Testis (tissue), 3 donors: ENCODE data around the gene RAB3GAP2. TPM values are rescaled to one million over a fixed set of nuclear protein-coding genes. Genes with fewer than 3 reads are reported as not detected.
A peak's percentile ranks its signal among the peaks of the same experiment; 100 is the strongest.

Experiments used
- DNase-seq: peaks from one replicate; pipeline ENCODE4 v3.0.0-alpha.2; 2019
- H3K27ac ChIP-seq, 2 donors: fragments of 200-600 bp; sonication (generic); one replicate each; pipeline ENCODE4 v1.5.1; 2019
- H3K27me3 ChIP-seq: fragments of 200-600 bp; sonication (generic); one replicate; pipeline ENCODE4 v1.5.1; 2019
- H3K36me3 ChIP-seq: fragments of 200-600 bp; sonication (generic); one replicate; pipeline ENCODE4 v1.5.1; 2017; ENCODE audit warnings: low read depth; ENCODE audit errors: missing control alignments
- H3K4me1 ChIP-seq: fragments of 200-600 bp; sonication (generic); one replicate; pipeline ENCODE4 v1.5.1; 2019
- H3K4me3 ChIP-seq, 2 donors: fragments of 200-600 bp; sonication (generic); one replicate each; pipeline ENCODE4 v1.5.1; 2017 to 2019
- H3K9me3 ChIP-seq: fragments of 200-600 bp; sonication (generic); one replicate; pipeline ENCODE4 v1.5.1; 2017
- POLR2A ChIP-seq: fragments of 450-650 bp; IDR thresholded peaks from one replicate; pipeline ENCODE4 v1.6.1; 2017; ENCODE audit warnings: antibody characterized with exemption, mild to moderate bottlenecking, moderate library complexity
- WGBS, 2 donors: methylation state at CpG; one replicate each; pipeline ENCODE4 v1.1.5; 2018; 5-methylcytosine and 5-hydroxymethylcytosine counted together
- intact Hi-C: fragments of 100-400 bp; cut with DNase I; formaldehyde crosslinking; loops from one replicate; pipeline ENCODE4 v1.15.1; 2023; ENCODE audit warnings: low total_unique reads
- polyA plus RNA-seq: library from polyadenylated mRNA; stranded (reverse); fragments of 350-450 nt; fragmentation: Illumina TruSeq; extraction: RNeasy Lipid Tissue Mini Kit (QIAGEN cat#74804); gene quantifications from one replicate; pipeline ENCODE4 v1.2.3, GENCODE V29; 2014; ENCODE audit warnings: low read depth, low replicate concordance; ENCODE audit not compliant: insufficient read depth
- total RNA-seq, 2 donors: library from RNA; depleted of rRNA; stranded (reverse); fragments of >200 nt; gene quantifications; one replicate each; pipeline ENCODE4 v1.2.3, GENCODE V29; 2016
- TF ChIP-seq, protein P1 (sequence below), 3 experiments: fragments of 450-650 bp in 2 of 3; fragments of 200-600 bp in 1 of 3; sonication (generic) in 1 of 3; IDR thresholded peaks; one replicate each; pipeline ENCODE4 v1.5.1; 2016 to 2019; ENCODE audit warnings: antibody characterized with exemption in 3 of 3, mild to moderate bottlenecking in 2 of 3, moderate library complexity in 1 of 3

RAB3GAP2 gene
- total and polyA plus RNA-seq, 3 donors from 2014 or later: 17.9 to 28.7 (median 24.6) TPM

DNA sequence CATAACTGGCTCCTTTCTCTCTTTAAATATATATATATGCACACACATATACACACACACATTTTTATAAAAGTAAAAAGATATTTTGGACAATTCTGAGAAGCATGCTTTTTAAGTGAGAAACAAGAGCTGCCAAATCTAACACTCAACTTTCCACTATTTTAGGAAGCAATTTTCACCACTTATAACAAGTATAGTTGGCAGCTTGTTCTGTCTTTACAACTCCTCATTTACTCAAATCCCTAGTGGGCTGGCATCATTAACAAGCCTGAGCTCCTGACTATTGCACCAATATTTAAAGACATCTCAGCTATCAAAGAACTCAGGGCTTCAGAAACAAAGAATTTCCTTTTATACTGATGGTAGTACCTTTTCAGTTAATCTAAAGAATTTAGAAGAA lies 76.6 kb downstream of the RAB3GAP2 start:
- intact Hi-C loops: no loop called here
- Histone ChIP-seq H3K4me3 (no peak overlapping the region), H3K27ac (no peak overlapping the region), H3K27me3 (no peaks in the 10 kb centered on the region), H3K4me1 (no peaks in the 10 kb centered on the region), H3K36me3 (no peaks in the 10 kb centered on the region), H3K9me3 (no peaks in the 10 kb centered on the region)
- no peak for TF ChIP-seq POLR2A
- TF ChIP-seq, protein P1, sequence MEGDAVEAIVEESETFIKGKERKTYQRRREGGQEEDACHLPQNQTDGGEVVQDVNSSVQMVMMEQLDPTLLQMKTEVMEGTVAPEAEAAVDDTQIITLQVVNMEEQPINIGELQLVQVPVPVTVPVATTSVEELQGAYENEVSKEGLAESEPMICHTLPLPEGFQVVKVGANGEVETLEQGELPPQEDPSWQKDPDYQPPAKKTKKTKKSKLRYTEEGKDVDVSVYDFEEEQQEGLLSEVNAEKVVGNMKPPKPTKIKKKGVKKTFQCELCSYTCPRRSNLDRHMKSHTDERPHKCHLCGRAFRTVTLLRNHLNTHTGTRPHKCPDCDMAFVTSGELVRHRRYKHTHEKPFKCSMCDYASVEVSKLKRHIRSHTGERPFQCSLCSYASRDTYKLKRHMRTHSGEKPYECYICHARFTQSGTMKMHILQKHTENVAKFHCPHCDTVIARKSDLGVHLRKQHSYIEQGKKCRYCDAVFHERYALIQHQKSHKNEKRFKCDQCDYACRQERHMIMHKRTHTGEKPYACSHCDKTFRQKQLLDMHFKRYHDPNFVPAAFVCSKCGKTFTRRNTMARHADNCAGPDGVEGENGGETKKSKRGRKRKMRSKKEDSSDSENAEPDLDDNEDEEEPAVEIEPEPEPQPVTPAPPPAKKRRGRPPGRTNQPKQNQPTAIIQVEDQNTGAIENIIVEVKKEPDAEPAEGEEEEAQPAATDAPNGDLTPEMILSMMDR (IDR thresholded peaks at IDR 0.05): no peak
- DNase-seq: no peak

DNA sequence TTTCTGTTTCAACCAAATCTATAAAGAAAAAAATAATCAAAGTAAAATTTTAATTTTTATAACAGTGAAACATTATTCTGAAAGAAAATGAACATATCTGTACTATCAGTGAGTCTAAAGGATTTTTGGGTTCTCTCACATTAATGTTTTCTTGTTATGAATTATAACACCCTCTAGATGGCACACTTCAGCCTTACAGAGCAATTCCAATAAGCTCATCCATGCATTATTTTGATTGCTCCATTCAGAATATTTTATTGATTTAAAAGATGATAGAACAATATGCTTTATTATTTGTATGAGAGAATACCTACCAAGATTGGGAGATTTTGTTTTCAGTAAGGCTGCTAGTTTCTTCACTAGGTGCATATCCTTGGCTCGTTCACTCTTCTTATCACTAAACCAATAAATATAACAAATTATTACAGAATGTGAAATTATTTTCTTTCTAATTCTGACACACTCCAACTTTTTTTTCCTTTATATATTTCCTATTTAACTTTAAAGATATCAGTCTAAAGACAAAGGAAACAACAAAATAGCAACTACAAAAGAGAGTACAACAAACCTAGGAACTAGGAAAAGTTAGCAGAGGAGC lies 82.4 kb downstream of the RAB3GAP2 start:
- no peak for DNase-seq
- Histone ChIP-seq H3K27ac (no peak overlapping the region), H3K9me3 (no peaks in the 10 kb centered on the region), H3K27me3 (no peaks in the 10 kb centered on the region), H3K36me3 (no peaks in the 10 kb centered on the region), H3K4me3 (no peak overlapping the region), H3K4me1 (no peaks in the 10 kb centered on the region)
- 67 to 72% methylated on average over 1 of the region's 1 CpG for WGBS, 2 donors
- intact Hi-C loops: no loop called here
- TF ChIP-seq, protein P1 (IDR thresholded peaks at IDR 0.05): peak in 1 of 3 experiments; percentile 37
- TF ChIP-seq POLR2A: no peak

DNA sequence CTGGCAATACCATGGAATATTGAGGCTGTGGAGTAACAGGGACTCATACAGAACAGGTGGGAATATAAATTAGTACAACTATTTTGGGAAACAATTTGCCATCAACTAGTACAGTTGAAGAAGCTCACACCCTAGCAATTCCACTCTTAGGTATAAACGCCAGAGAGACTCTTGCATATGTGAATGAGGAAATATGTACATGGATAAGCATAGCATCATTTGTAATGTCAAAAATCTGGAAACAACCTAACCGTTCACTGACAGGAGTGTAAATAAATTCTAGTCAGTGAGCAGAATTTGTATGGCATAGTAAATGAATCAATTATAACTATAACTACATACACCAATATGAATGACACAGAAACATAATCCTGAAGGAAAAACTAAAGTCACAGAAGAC lies 83.7 kb downstream of the RAB3GAP2 start:
- no peak for DNase-seq
- Histone ChIP-seq H3K36me3 (no peaks in the 10 kb centered on the region), H3K27ac (no peak overlapping the region), H3K4me3 (no peak overlapping the region), H3K4me1 (no peaks in the 10 kb centered on the region), H3K27me3 (no peaks in the 10 kb centered on the region), H3K9me3 (no peaks in the 10 kb centered on the region)
- intact Hi-C loops: no loop called here
- no peak for TF ChIP-seq POLR2A
- TF ChIP-seq, protein P1 (IDR thresholded peaks at IDR 0.05): no peak
- WGBS, 2 donors: 88 to 89% methylated on average over 2 of the region's 2 CpGs

DNA sequence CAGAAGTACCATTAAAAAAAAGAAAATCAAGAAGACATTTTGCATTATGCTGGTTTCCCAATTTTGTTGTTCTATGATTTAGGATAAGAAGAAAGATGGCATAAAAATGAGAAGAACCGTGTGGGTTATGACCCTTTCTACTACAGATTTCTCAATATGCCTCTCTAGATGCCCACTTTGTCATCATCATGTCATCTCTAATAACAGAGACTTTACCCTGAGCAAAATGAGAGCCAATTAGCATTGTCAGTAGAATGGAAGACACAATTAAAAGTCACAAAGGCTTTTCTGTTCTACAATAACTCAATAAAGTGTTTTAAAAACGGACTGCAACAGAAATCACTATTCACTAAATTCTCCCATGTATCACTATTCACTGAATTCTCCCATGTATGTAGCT lies 85.5 kb downstream of the RAB3GAP2 start:
- Histone ChIP-seq H3K9me3 (no peaks in the 10 kb centered on the region), H3K4me1 (no peaks in the 10 kb centered on the region), H3K27me3 (no peaks in the 10 kb centered on the region), H3K4me3 (no peak overlapping the region), H3K36me3 (no peaks in the 10 kb centered on the region), H3K27ac (no peak overlapping the region)
- WGBS, 2 donors: 89 to 94% methylated on average over 2 of the region's 2 CpGs
- TF ChIP-seq, protein P1 (IDR thresholded peaks at IDR 0.05): no peak
- TF ChIP-seq POLR2A: no peak
- intact Hi-C loops: no loop called here
- no peak for DNase-seq

DNA sequence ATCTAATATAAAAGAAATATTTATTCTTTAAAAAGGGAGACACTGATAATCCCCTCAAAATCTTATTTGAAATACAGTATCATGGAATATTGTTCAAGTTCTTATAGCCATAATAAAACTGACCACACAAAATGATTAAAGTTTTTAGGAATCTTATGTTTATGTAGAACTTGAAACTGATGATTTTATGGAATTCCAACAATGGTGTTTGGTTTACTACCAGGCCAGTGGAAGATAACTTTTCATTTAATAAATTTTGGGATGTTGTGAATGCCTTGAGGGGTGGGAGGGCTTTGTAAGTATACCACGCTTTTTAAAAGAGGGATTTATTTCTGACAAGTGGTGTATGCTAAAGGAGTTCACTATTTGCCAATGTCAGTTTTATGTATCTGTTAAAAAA lies 87.7 kb downstream of the RAB3GAP2 start:
- Histone ChIP-seq H3K9me3 (no peaks in the 10 kb centered on the region), H3K36me3 (no peaks in the 10 kb centered on the region), H3K4me1 (no peaks in the 10 kb centered on the region), H3K27me3 (no peaks in the 10 kb centered on the region), H3K4me3 (no peak overlapping the region), H3K27ac (no peak overlapping the region)
- WGBS, 2 donors: 89 to 92% methylated on average over 1 of the region's 1 CpG
- TF ChIP-seq, protein P1 (IDR thresholded peaks at IDR 0.05): no peak
- no peak for TF ChIP-seq POLR2A
- intact Hi-C loops: no loop called here
- no peak for DNase-seq
